Tibial artery (tissue), 4 donors: ENCODE results near the gene NOX5.

ENCODE experiments used
- DNase-seq, 2 donors: peaks; one replicate each; pipeline ENCODE4 v3.0.0-alpha.2; 2019
- H3K27ac ChIP-seq, 2 donors: fragments of 200-600 bp; sonication (generic) in 1 of 2; 1 replicate in 1 of 2; 2 replicates in 1 of 2; pipeline ENCODE4 v1.5.1; 2018 to 2019; ENCODE audit warnings: mild to moderate bottlenecking in 1 of 2
- H3K27me3 ChIP-seq, 2 donors: fragments of 200-600 bp; sonication (generic) in 1 of 2; one replicate each; pipeline versions ENCODE4 v1.5.1 to v1.6.0; 2016 to 2019
- H3K36me3 ChIP-seq, 3 donors: fragments of 200-600 bp; sonication (generic) in 2 of 3; one replicate each; pipeline ENCODE4 v1.5.1; 2016 to 2019; ENCODE audit warnings: mild to moderate bottlenecking in 2 of 3
- H3K4me1 ChIP-seq, 4 donors: fragments of 200-600 bp; sonication (generic) in 2 of 4; 1 replicate in 3 of 4; 2 replicates in 1 of 4; pipeline ENCODE4 v1.5.1; 2016 to 2019
- H3K4me3 ChIP-seq, 2 donors: fragments of 200-600 bp; sonication (generic) in 1 of 2; 1 replicate in 1 of 2; 2 replicates in 1 of 2; pipeline ENCODE4 v1.5.1; 2018 to 2019; ENCODE audit warnings: mild to moderate bottlenecking in 2 of 2
- H3K9me3 ChIP-seq, 3 donors: fragments of 200-600 bp; sonication (generic) in 1 of 3; one replicate each; pipeline ENCODE4 v1.5.1; 2016 to 2019
- CTCF ChIP-seq, 2 experiments: fragments of 200-600 bp in 1 of 2; fragments of 450-650 bp in 1 of 2; IDR thresholded peaks; one replicate each; pipeline ENCODE4 v1.5.1; 2017 to 2019; ENCODE audit warnings: antibody characterized with exemption in 2 of 2, mild to moderate bottlenecking in 1 of 2, moderate library complexity in 1 of 2
- intact Hi-C: fragments of 100-400 bp; cut with DNase I; formaldehyde crosslinking; loops from one replicate; pipeline ENCODE4 v1.15.0; 2023; ENCODE audit warnings: low total_unique reads

NOX5 gene

GRCh38 chr15:69055251-69055650, 40.8 kb downstream of the NOX5 start:
- H3K27ac ChIP-seq, result no peak overlapping the region
- H3K4me3 ChIP-seq, result no peak overlapping the region
- no peaks in the 10 kb centered on the region for H3K9me3 ChIP-seq
- H3K4me1 ChIP-seq, result no peaks in the 10 kb centered on the region
- no peak for DNase-seq
- no peak for TF ChIP-seq CTCF (IDR thresholded peaks at IDR 0.05)
- H3K36me3 ChIP-seq, result no peaks in the 10 kb centered on the region
- intact Hi-C loops, result loop anchor here (5.0 kb wide), 1 partner anchor 412 kb away; no protein-coding TSS in a partner anchor
- H3K27me3 ChIP-seq, result peaks cover 0 to 30% of the 10 kb centered on the region in 2 donors

GRCh38 chr15:69056365-69056764, 41.9 kb downstream of the NOX5 start:
- Histone ChIP-seq H3K27ac (no peak overlapping the region), H3K36me3 (no peaks in the 10 kb centered on the region), H3K4me1 (no peaks in the 10 kb centered on the region), H3K4me3 (no peak overlapping the region), H3K9me3 (no peaks in the 10 kb centered on the region), H3K27me3 (peaks cover 0 to 26% of the 10 kb centered on the region in 2 donors)
- DNase-seq, result no peak
- TF ChIP-seq CTCF (IDR thresholded peaks at IDR 0.05), result no peak
- intact Hi-C loops, result loop anchor here (5.0 kb wide), 1 partner anchor 411 kb away; no protein-coding TSS in a partner anchor

GRCh38 chr15:69058830-69059556, 44.5 kb downstream of the NOX5 start:
- intact Hi-C loops, result loop anchor here (2.0 to 5.0 kb wide), 2 partner anchors 336 to 408 kb away; no protein-coding TSS in a partner anchor
- no peaks in the 10 kb centered on the region for H3K9me3 ChIP-seq
- no peak overlapping the region for H3K27ac ChIP-seq
- no peaks in the 10 kb centered on the region for H3K4me1 ChIP-seq
- DNase-seq, result peak; percentile 81 to 87
- no peak overlapping the region for H3K4me3 ChIP-seq
- no peaks in the 10 kb centered on the region for H3K36me3 ChIP-seq
- peak; percentile 82 to 88 for TF ChIP-seq CTCF (IDR thresholded peaks at IDR 0.05)
- peaks cover 0 to 26% of the 10 kb centered on the region in 2 donors for H3K27me3 ChIP-seq

- no peaks in the 10 kb centered on the region for H3K9me3 ChIP-seq
- H3K4me3 ChIP-seq, result no peak overlapping the region
- no peak for TF ChIP-seq CTCF (IDR thresholded peaks at IDR 0.05)
- no peak overlapping the region for H3K27ac ChIP-seq
- H3K36me3 ChIP-seq, result no peaks in the 10 kb centered on the region
- H3K4me1 ChIP-seq, result no peaks in the 10 kb centered on the region
- DNase-seq, result no peak
- intact Hi-C loops, result loop anchor here (2.0 to 5.0 kb wide), 2 partner anchors 335 to 408 kb away; no protein-coding TSS in a partner anchor
- peaks cover 0 to 25% of the 10 kb centered on the region in 2 donors for H3K27me3 ChIP-seq
These were observed 45.1 kb downstream of the NOX5 start for GRCh38 chr15:69059557-69059943.

- Histone ChIP-seq H3K4me3 (no peak overlapping the region), H3K4me1 (no peaks in the 10 kb centered on the region), H3K27me3 (peaks cover 0 to 20% of the 10 kb centered on the region in 2 donors), H3K27ac (no peak overlapping the region), H3K36me3 (no peaks in the 10 kb centered on the region), H3K9me3 (no peaks in the 10 kb centered on the region)
- intact Hi-C loops, result no loop called here
- no peak for DNase-seq
- no peak for TF ChIP-seq CTCF (IDR thresholded peaks at IDR 0.05)
These were observed 45.6 kb downstream of the NOX5 start for GRCh38 chr15:69060041-69060481.
